ENCODE data around the gene IGFBP4.

GRCh38 chr17:40433551-40434415 lies 9.5 kb upstream of the IGFBP4 start:
- TF ChIP-seq, protein P1, sequence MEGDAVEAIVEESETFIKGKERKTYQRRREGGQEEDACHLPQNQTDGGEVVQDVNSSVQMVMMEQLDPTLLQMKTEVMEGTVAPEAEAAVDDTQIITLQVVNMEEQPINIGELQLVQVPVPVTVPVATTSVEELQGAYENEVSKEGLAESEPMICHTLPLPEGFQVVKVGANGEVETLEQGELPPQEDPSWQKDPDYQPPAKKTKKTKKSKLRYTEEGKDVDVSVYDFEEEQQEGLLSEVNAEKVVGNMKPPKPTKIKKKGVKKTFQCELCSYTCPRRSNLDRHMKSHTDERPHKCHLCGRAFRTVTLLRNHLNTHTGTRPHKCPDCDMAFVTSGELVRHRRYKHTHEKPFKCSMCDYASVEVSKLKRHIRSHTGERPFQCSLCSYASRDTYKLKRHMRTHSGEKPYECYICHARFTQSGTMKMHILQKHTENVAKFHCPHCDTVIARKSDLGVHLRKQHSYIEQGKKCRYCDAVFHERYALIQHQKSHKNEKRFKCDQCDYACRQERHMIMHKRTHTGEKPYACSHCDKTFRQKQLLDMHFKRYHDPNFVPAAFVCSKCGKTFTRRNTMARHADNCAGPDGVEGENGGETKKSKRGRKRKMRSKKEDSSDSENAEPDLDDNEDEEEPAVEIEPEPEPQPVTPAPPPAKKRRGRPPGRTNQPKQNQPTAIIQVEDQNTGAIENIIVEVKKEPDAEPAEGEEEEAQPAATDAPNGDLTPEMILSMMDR (IDR thresholded peaks at IDR 0.05): no peak
- no peak for TF ChIP-seq POLR2AphosphoS5 (IDR thresholded peaks at IDR 0.05; ENCODE audit: insufficient read depth in 1 of 2, low read depth in 1 of 2)

Data from vagina (tissue), 2 donors.